HepG2 (cell line): ENCODE measurements around the gene MTCH1. TPM values are rescaled to one million over a fixed set of nuclear protein-coding genes. Genes with fewer than 3 reads are reported as not detected.

Experiments used
- AGO1 ChIP-seq: fragments of 200-400 bp; formaldehyde crosslinking; IDR thresholded peaks from 2 replicates; pipeline ENCODE4 v1.6.1; 2017; ENCODE audit warnings: mild to moderate bottlenecking, low read depth, low read length, moderate library complexity; ENCODE audit not compliant: poor library complexity, severe bottlenecking
- EEA1 ChIP-seq: sonication (generic); formaldehyde crosslinking; IDR thresholded peaks from 2 replicates; pipeline ENCODE4 v1.5.1; 2020; ENCODE audit warnings: mild to moderate bottlenecking, missing genetic modification reagents, borderline replicate concordance
- MNT ChIP-seq: fragments of 450-650 bp; IDR thresholded peaks from 2 replicates; pipeline ENCODE4 v1.6.1; 2016
- MTF1 ChIP-seq: sonication (generic); formaldehyde crosslinking; IDR thresholded peaks from 2 replicates; pipeline ENCODE4 v1.5.0; 2020; ENCODE audit warnings: missing genetic modification reagents
- NPAS2 ChIP-seq: sonication (generic); formaldehyde crosslinking; IDR thresholded peaks from 2 replicates; pipeline ENCODE4 v1.8.0; 2022; ENCODE audit warnings: mild to moderate bottlenecking, missing genetic modification reagents, borderline replicate concordance
- REPIN1 ChIP-seq: sonication (generic); formaldehyde crosslinking; IDR thresholded peaks from 2 replicates; pipeline ENCODE4 v1.8.0; 2022; ENCODE audit warnings: missing genetic modification reagents, low read depth, mild to moderate bottlenecking, borderline replicate concordance
- REXO4 ChIP-seq: sonication (generic); formaldehyde crosslinking; IDR thresholded peaks from 2 replicates; pipeline ENCODE4 v1.8.0; 2022; ENCODE audit warnings: missing genetic modification reagents, mild to moderate bottlenecking, borderline replicate concordance
- SCMH1 ChIP-seq: sonication (generic); formaldehyde crosslinking; IDR thresholded peaks from 2 replicates; pipeline ENCODE4 v1.9.0; 2021; ENCODE audit warnings: missing genetic modification reagents, mild to moderate bottlenecking, borderline replicate concordance
- TEAD2 ChIP-seq: sonication (generic); formaldehyde crosslinking; IDR thresholded peaks from 2 replicates; pipeline ENCODE4 v1.9.0; 2021; ENCODE audit warnings: missing genetic modification reagents
- TFE3 ChIP-seq: IDR thresholded peaks from 2 replicates; pipeline ENCODE4 v1.6.1; 2016
- TRAFD1 ChIP-seq: sonication (generic); formaldehyde crosslinking; IDR thresholded peaks from 2 replicates; pipeline ENCODE4 v1.5.1; 2020; ENCODE audit warnings: missing genetic modification reagents, mild to moderate bottlenecking, borderline replicate concordance
- ZHX2 ChIP-seq, 2 experiments: sonication (generic) in 1 of 2; formaldehyde crosslinking in 1 of 2; IDR thresholded peaks; 2 replicates each; pipeline versions ENCODE4 v1.6.1 to v1.9.0; 2014 to 2022; ENCODE audit warnings: antibody characterized with exemption in 1 of 2, borderline replicate concordance in 1 of 2, inconsistent platforms in 1 of 2, low read depth in 1 of 2, missing genetic modification reagents in 1 of 2
- ZNF264 ChIP-seq: sonication (generic); formaldehyde crosslinking; IDR thresholded peaks from 2 replicates; pipeline ENCODE4 v1.4.0; 2020; ENCODE audit warnings: missing genetic modification reagents
- ZNF296 ChIP-seq: sonication (generic); formaldehyde crosslinking; conservative IDR thresholded peaks from 2 replicates; pipeline ENCODE4 v1.5.0; 2020; ENCODE audit warnings: mild to moderate bottlenecking, missing genetic modification reagents
- ZNF468 ChIP-seq: sonication (generic); formaldehyde crosslinking; IDR thresholded peaks from 2 replicates; pipeline ENCODE4 v1.8.0; 2022; ENCODE audit warnings: mild to moderate bottlenecking, moderate library complexity, missing genetic modification reagents
- ZNF768 ChIP-seq: sonication (generic); formaldehyde crosslinking; IDR thresholded peaks from 2 replicates; pipeline ENCODE4 v1.4.0; 2020; ENCODE audit warnings: missing genetic modification reagents
- ZSCAN9 ChIP-seq: IDR thresholded peaks from 2 replicates; pipeline ENCODE4 v1.6.1; 2016; ENCODE audit warnings: borderline replicate concordance
- polyA plus RNA-seq, 8 experiments: library from polyadenylated mRNA; depleted of rRNA in 3 of 8; stranded (reverse) in 7 of 8; unstranded in 1 of 8; fragments of >200 nt; fragmentation: Illumina TruSeq in 4 of 8; extraction: Trizol in 4 of 8; gene quantifications; 2 replicates each; pipeline versions ENCODE4 v1.2.1 to v1.2.3, GENCODE V29; 2011 to 2016; ENCODE audit warnings: low read depth in 4 of 8, missing spikeins in 1 of 8, mixed read lengths in 1 of 8; ENCODE audit not compliant: insufficient read depth in 1 of 8
- total RNA-seq, 5 experiments: library from RNA; depleted of rRNA; stranded (reverse); fragments of >200 nt; fragmentation: Illumina TruSeq; extraction: Trizol; gene quantifications; 2 replicates each; pipeline ENCODE4 v1.2.3, GENCODE V29; 2016; ENCODE audit warnings: low read depth in 1 of 5

Gene MTCH1
- total and polyA plus RNA-seq, 2 of the 13 experiments (the other 11 are each of a cell fraction or from before 2014, with no cell fraction given), result 86.2 to 144 TPM

GRCh38 chr6:36985808-36986703 lies at the start of gene MTCH1 (continued):
- peak; percentile 70; the same call in 1 of the 2 replicates for TF ChIP-seq TFE3
- 0 out of 2 replicates have a peak, but pooled peaks have one; percentile 92 for TF ChIP-seq ZNF468 (CRISPR knock-in tag)
- no peak for TF ChIP-seq MTF1 (CRISPR knock-in tag)
- TF ChIP-seq ZSCAN9 (CRISPR knock-in tag), result no peak
- TF ChIP-seq TEAD2, result no peak
- peak; percentile 54 for TF ChIP-seq AGO1
- no peak for TF ChIP-seq NPAS2 (CRISPR knock-in tag)
- TF ChIP-seq ZNF264, result no peak; the same call in 1 of the 2 replicates
- no peak; the same call in 1 of the 2 replicates for TF ChIP-seq EEA1 (CRISPR knock-in tag)
- no peak for TF ChIP-seq SCMH1 (CRISPR knock-in tag)
- TF ChIP-seq TRAFD1 (CRISPR knock-in tag), result no peak
- TF ChIP-seq REPIN1 (CRISPR knock-in tag), result 0 out of 2 replicates have a peak, but pooled peaks have one; percentile 31
- no peak for TF ChIP-seq ZNF768 (CRISPR knock-in tag)
- TF ChIP-seq ZHX2 (IDR thresholded peaks at IDR 0.05; ENCODE audit: low read depth), result no peak
- peak; percentile 62; the same call in 1 of the 2 replicates for TF ChIP-seq ZHX2 (CRISPR knock-in tag; IDR thresholded peaks at IDR 0.05; ENCODE audit: borderline replicate concordance)
- TF ChIP-seq REXO4 (CRISPR knock-in tag), result no peak
- TF ChIP-seq ZNF296, result no peak
- TF ChIP-seq MNT, result peak; percentile 51; the same call in 1 of the 2 replicates
